ENCODE results near the gene MYOCD. TPM values are rescaled to one million over a fixed set of nuclear protein-coding genes. Genes with fewer than 3 reads are reported as not detected.

Gene MYOCD
- total RNA-seq, 1 experiment from 2014 or later = not detected

GRCh38 chr17:12756786-12757185 is 91.1 kb downstream of the MYOCD start:
- Histone ChIP-seq H3K4me2 (ENCODE audit: low read length) (no peak overlapping the region), H3K9me2 (ENCODE audit: insufficient read depth) (no peaks in the 10 kb centered on the region), H3K36me3 (ENCODE audit: control insufficient read depth in 1 of 2, insufficient read depth in 2 of 2, low read length in 2 of 2) (no peaks in the 10 kb centered on the region), H3K79me2 (ENCODE audit: insufficient read depth, low read length) (no peaks in the 10 kb centered on the region), H3K27ac (ENCODE audit: low read depth, low read length) (no peak overlapping the region), H4K20me1 (ENCODE audit: insufficient read depth) (no peaks in the 10 kb centered on the region), H3K9me3 (ENCODE audit: control insufficient read depth in 1 of 2, insufficient read depth in 1 of 2, low read depth in 1 of 2, low read length in 2 of 2) (no peaks in the 10 kb centered on the region), H2AFZ (ENCODE audit: low read depth, low read length, poor library complexity, severe bottlenecking) (no peak overlapping the region), H3K9ac (ENCODE audit: low read length) (no peak overlapping the region), H3K4me1 (ENCODE audit: control insufficient read depth in 1 of 2, insufficient read depth in 2 of 2, low read length in 2 of 2) (no peaks in the 10 kb centered on the region), H3K27me3 (ENCODE audit: insufficient read depth, low read length) (peaks cover 35% of the 10 kb centered on the region), H3K4me3 (replicated peaks in 1 of 2; ENCODE audit: low read depth in 1 of 2, low read length in 2 of 2) (no peak overlapping the region)
- ATAC-seq (no peak), DNase-seq (ENCODE audit: low read depth, low spot score) (no peak)
- no TSS peak for BruUV-seq (replicated peaks)
- TF ChIP-seq TCF7L2 (IDR thresholded peaks at IDR 0.05; ENCODE audit: borderline replicate concordance, extremely low read depth, insufficient read depth, insufficient read length) (no peak), CEBPB (IDR thresholded peaks at IDR 0.05; ENCODE audit: low read depth) (no peak), CBX3 (IDR thresholded peaks at IDR 0.05; ENCODE audit: low read depth) (no peak), EZH2phosphoT487 (IDR thresholded peaks at IDR 0.05; ENCODE audit: borderline replicate concordance) (no peak), REST (IDR thresholded peaks at IDR 0.05; ENCODE audit: low read depth) (no peak), RAD21 (IDR thresholded peaks at IDR 0.05; ENCODE audit: low read depth) (no peak), SRF (IDR thresholded peaks at IDR 0.05; ENCODE audit: low read depth) (no peak), EZH2 (IDR thresholded peaks at IDR 0.05) (no peak), SIN3A (IDR thresholded peaks at IDR 0.05; ENCODE audit: low read depth) (no peak)
- intact Hi-C loops (cut with micrococcal nuclease) = no loop called here
- ChIA-PET POLR2A (no interaction called here), CTCF (interaction anchor here (1.2 kb wide), 1 partner anchor 211 kb away, joined by 3 read pairs; no protein-coding TSS in a partner anchor), RAD21 (ENCODE audit: low non-redundant PET in 1 of 2, low total read pairs in 2 of 2, uncharacterized antibody in 2 of 2, unreplicated experiment in 2 of 2) (no interaction called here)
